ENCODE measurements around the gene HBZ.
"Not testable (repeated sequence)": the region's sequence is repeated elsewhere in the genome, so short reads cannot be mapped to it uniquely, and the experiment has no call there.

Gene HBZ

DNA sequence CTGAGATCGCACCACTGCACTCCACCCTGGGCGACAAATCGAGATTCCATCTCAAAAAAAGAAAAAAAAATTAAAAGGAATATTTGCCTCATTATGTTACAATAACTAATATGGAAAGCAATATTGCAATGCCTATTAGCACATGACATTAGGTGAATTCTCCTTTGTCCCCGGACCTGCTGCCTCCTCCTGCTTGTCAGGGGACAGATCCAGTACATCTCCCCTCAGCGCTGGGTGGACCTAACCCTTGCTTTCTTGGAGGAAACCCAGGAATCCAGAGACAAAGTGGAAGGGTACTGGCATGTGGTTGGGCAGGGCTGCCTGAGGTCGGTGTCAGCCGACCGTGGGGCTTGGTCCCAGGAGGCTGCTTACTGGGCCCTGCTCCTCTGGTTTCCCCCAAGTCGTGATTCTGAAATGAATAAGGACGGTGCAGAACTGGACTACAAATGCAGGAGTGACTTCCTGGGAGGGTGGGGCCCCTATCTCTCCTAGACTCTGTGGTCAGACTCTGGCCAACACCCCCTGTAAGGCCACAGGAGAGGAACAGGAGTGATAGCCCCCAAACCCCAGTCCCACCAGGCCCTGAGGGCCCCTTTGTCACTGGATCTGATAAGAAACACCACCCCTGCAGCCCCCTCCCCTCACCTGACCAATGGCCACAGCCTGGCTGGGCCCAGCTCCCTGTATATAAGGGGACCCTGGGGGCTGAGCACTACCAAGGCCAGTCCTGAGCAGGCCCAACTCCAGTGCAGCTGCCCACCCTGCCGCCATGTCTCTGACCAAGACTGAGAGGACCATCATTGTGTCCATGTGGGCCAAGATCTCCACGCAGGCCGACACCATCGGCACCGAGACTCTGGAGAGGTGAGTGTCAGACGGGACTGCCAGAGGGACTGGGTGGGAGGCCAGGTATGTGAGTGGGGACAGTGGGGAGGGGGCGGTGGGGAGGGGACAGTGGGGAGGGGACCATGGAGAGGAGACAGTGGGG, at the start of gene HBZ:
Gene HBZ (plus strand): TSS at position 504 of the 988 bp plus-strand sequence. CDS start 266 bp downstream, at position 770.
- no peak for DNase-seq

DNA sequence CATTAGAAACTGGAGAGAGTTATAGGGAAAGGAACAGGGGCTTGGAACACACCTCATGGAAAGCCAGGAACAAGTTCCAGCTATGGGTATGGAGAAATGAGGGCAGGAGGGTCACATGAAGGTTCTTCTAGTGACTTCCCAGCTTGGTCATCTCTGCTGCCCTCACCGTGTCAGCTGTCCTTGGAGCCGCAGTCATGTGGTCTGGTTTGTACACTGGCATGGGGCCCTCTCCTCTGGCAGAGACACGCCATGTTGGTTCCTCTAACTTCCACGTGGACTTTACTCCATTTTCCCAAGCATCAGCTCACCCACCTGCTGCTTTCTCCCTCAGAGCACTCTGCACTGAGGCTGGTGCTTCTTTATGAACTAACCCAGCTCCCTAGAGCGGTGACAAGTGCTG, 48.1 kb upstream of the HBZ start:
- no peak for DNase-seq

DNA sequence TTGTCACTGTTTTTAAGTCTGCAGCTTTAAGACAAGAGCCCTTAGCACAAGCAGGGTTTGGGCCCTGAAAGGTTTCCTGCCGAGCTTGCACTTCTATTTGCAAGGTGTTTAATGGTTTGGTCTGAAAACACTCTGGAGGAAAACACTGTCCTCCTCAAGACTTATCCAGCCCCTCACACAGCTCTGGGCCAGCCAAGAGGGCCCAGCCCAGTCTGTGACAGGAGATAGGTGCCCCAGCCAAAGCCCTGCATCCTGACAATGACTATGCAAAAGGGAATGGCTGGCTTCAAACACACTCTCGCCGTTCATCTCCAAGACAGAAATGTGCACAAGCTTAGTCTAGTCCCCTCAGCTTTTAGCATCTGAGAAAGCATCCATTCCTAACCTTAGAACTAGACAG, 47.5 kb upstream of the HBZ start:
- DNase-seq, result no peak

DNA sequence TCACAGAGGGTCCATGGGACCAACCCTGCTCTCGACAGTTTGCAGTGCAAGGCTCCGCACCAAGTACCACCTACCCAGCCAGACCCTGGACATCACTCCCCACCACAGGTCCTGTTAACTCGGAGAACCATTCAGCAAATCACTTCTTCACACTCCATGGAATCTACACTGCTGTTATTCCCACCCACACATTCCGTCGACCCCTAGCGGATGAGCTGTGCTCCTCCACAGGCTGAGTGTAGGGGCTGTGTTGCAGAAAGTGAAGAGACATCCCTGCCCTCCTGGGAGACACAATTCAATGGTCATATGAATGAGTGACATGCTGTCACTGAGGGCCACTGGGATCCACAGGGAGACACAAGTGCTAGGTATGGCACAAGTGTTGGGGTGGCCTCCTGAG, 46.9 kb upstream of the HBZ start:
- no peak for DNase-seq

DNA sequence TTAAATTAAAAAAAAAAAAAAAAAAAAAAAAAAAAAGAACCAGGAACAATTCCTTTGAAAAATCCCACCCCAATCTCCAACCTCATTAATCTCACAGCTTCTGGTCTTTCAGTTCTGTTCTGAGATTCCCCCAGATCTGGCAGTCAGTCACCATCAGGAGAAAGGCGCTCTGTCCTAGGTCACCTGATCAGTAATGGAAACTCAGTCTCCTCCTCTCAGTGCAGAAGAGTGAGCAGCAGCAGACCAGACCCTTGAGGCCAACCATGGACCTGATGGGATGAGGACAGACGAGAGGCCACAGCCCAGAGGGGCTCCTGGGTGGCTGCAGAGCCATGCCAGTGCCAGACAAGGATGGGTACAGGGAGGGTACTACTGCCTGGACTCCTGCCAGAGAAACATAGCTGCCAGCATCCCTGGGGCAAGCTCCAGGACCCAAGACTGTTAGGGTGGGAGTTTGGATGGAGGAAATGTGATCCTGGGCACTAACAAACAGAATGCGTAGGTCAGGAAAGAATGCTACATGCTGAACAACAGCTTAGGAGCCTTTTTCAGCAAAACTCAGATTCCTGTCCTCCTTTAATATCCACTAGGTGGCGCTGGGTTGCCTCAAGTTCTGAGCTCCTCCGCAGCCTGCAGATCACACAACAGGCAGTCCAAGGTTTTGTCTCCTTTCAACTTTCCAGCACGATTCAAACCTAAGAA, 45.7 kb upstream of the HBZ start:
- DNase-seq, result no peak

DNA sequence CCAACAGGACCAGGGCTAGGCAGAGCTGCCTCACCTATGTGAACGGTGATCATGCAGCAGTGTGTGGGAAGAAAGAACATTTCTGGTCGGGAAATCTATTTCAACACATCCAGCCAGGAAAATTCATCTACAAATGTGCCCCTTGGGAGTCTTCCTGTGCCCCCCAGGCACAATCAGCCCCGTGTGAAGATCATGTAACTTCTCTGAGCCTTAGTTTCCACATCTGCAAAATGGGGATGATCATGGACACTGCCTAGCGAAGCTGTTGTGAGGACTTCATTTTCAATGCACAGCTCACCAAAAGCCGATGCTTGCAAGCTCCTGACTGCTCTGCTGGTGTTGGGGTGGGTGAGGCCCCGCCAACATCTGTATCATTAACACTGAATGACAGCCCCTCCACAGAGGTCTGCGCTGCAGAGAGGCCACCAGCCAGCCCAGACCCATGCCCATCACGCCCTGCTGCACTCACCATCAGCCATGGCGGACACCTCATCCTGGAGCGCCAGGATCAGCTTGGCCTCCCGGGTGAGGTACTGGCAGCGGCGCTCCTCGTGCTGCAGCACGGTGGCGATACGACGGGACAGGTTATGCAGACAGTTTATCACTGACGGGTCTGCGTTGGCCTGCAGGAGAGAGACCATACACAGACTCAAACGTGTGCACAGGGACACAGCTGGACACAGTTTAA, 40.1 kb upstream of the HBZ start:
- DNase-seq, result no peak

DNA sequence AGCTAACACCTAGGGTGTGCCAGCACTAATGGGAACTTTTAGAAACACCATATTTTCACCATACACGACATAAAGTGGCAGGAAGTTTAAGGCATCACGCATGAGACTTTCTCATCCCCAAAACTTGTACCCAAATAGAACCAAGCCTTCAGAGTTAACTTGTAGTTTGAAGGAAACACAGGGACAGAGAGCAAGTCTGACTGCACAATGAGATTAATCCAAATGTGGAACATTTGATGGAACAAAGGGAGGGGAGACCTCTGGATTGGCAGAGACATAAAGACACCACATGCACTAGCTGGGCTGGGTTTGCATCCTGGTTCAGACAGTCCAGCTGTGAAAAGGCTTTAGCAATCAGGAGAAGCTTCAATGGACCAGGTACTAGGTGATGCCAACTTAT, 38.1 kb upstream of the HBZ start:
- DNase-seq, result no peak

DNA sequence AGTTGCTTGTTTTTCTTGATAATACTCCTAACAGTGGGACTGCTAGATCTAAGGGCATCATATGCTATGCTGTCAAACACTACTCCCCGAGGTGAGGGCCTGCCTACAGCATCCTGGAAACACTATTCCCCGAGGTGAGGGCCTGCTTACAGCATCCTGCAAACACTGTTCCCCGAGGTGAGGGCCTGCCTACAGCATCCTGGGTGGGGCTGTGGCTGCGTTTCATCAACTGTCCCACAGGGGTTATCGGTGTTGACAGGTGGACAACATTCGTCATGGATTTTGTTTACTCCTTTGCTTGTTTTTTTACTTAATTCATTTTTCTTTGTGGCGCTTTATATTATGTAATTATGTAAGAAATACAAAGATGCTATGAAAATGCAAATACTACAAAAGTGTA, 36.4 kb upstream of the HBZ start:
- no peak for DNase-seq

DNA sequence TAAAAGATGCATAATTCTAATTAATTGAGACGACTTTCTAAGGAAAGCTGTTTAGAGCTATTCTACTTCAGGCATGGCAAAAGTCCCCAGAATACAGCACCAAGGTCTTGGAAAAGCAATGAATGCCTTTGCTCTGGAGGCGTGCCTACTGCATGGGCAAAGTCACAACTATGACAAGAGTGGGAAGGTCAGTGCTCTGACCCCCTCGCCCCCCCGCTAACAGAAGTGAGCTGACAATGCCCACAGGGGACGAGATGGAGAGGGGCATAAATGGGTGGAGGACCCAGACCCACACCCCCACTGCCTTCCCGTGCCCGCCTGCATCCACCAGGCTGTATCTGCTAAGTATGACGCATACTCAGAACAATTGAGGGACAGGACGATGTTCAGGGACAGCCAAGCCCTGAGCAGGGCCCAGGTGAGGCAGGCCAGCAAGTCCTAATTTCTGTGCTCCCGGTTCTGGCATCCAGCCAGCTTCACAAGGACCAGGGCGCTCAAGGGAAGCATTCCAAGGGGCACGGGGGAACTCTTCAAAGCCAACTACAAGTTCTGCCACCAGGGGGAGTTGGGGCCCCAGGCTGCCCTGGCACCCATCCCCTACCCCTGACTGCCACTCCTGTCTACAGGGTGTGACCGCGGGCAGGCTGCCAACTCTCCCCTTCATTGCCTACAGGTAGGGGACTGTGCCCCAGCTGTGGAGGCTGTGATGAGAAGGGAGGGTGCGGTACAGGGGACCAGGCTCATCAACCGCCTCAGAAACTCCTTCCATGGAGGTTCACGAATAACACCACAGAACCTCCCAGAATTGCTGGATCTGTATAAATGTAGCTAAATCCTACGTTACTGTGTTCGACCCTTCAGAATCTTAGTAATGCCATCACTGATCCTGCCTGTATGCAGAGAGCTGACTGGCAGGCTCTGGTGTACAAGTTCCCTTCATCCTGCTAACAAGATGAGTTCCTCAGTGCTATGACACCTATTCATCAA, 34.8 kb upstream of the HBZ start:
- peak; percentile 51 for DNase-seq

DNA sequence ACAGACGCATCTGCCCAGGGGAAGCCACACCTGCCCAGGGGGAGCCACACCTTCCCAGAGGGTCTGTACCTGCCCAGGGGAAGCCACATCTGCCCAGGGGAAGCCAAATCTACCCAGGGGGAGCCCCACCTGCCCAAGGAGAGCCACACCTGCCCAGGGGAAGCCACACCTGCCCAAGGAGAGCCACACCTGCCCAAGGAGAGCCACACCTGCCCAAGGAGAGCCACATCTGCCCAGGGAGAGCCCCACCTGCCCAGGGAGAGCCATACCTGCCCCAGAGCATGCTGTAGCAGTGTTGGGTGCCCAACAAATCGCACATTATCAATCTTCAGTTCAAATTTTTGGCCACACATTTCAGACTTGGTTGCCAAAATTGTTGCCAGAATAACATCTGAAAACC, 33.6 kb upstream of the HBZ start:
- no peak for DNase-seq

DNA sequence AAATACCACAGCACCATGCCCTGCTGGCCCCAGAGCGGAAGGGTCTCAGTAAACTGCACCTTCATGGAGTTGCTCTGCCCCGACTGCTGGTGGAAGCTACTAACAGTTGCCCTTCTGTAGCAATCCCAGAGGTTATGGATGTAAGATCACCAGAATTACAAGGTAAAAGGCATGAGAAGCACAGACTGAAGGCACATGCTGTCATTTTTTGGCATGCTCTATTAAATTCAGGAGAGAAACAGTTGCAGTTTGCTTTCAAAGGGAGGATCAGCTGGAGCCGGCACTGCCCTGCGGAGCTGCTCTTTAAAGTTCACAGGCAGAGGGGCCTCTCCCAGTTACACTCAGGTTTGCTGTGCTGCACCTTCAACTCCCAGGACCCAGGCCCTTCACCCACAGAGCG, 33.1 kb upstream of the HBZ start:
- no peak for DNase-seq

DNA sequence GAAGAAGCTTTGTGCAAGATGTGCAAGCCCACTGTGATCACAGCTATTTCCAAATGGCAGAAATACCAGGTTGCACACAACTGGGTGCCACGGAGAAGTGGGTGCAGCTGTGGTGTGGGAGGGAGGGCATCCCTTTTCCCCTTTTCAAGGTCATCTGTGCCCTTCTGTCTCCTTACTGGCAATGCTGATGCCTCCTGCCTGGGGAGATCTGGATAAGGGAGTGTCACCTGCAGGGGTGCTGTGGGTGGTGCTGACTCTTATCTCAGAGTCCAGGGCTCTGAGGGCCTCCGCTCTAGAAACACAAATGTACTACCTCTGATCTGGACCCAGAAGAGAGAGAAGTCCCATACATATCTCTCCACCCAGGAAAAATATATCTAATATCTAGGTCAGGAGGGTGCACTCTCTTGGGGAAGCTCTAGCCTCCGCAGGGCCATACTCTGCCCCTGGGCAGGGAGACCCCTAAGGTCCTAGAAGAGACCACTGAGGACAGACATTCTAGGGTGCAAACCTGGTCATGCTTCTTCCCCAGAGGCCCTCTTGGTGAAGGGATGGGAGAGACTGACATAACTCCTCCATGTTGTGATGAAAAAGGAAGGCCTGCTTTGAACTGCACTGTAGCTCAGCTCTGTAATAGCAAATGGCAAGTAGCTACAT, 32.5 kb upstream of the HBZ start:
- DNase-seq, result no peak

DNA sequence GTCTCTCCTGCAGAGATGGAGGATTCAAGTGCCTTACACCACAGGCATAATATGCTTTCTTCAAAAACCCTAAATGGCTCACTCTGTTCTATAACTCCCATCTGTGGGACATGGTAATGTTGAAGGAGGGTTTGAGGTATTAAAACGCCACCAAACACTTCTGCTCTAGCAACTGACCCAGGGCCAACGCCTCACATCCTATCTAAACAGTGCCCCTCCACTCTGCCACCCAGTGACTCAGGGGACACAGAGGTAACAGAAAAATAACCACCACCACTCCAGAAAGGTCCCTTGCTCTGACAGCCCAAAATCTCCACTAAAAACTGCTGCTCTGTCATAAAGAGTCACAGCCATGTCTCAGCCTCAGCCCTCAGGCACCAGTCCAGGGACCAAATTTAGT, 31.7 kb upstream of the HBZ start:
- DNase-seq, result no peak

DNA sequence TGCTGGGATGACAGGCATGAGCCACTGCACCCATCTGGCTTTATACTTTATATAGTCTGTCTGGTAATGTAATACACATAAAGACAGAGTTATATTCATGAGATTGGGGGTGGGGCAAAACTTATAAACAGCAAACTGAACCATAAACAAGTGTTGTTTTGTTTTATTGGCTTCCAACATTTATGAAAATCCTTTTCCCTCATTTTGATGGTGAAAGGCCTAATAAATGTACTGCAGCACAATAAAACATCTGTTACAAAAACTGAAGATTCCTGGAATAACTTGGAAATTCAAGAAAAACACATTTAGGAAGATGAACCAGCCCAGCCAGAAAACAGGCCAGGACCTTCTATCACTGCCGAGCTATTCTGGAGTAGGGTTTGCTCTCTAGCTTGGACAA, 30.1 kb upstream of the HBZ start:
- no peak for DNase-seq

DNA sequence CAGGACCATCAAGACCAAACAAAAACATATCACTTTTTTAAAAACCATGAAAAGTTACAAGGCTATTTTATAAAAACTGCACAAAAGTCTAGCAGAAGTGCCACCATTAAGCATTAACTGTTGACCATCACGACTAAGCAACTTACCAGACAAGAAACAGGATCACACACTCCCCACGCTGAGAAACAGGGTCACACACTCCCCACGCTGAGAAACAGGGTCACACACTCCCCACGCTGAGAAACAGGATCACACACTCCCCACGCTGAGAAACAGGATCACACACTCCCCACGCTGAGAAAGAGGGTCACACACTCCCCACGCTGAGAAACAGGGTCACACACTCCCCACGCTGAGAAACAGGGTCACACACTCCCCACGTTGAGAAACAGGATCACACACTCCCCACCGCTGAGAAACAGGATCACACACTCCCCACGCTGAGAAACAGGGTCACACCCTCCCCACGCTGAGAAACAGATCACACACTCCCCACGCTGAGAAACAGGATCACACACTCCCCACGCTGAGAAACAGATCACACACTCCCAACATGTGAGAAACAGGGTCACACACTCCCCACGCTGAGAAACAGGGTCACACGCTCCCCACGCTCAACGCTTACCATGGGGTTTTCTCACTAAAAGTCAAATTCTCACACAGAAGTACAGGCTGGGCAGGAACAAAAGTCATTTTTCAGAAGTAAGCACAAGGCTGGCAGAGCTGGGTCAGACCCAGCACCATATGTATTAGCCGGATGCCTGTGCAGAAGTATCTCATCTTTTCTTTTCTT, 28.7 kb upstream of the HBZ start:
- DNase-seq, result not testable (repeated sequence)

DNA sequence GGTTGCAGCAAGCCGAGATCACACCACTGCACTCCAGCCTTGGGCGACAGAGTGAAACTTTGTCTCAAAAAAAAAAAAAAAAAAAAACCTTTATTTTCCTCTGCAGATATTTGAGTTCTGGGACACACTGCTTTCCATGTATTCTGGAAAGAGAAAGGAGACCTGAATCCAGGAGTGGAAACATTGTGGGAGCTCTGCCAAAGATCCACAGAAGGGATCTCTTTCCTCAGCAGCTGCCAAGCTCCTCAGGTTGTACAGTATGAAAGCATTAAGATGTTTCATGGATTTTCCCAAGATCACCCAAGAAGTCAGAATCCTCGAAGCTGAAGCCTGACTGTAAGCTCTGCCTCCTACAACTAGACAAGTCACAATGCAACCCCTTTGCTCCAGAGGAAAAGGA, 27.4 kb upstream of the HBZ start:
- DNase-seq, result no peak

DNA sequence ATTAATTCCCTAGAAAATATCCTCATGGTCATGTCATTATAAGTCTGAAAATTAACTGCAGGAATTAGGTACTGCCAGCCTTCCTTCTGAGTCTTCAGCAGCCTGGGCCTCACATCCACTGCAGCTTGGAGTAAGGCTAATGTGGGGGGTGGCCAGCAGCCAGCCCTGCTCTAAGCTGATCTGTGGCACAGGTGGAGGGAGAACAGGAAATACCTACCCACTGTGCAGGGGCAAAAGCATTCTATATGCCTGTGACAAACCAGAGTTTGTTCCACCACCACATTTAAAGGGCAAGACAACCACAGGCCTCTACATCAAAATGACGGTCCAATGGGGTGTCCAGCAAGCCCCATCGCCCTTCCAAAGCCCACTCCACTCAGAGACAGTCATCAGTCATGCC, 23.4 kb upstream of the HBZ start:
- DNase-seq, result no peak

DNA sequence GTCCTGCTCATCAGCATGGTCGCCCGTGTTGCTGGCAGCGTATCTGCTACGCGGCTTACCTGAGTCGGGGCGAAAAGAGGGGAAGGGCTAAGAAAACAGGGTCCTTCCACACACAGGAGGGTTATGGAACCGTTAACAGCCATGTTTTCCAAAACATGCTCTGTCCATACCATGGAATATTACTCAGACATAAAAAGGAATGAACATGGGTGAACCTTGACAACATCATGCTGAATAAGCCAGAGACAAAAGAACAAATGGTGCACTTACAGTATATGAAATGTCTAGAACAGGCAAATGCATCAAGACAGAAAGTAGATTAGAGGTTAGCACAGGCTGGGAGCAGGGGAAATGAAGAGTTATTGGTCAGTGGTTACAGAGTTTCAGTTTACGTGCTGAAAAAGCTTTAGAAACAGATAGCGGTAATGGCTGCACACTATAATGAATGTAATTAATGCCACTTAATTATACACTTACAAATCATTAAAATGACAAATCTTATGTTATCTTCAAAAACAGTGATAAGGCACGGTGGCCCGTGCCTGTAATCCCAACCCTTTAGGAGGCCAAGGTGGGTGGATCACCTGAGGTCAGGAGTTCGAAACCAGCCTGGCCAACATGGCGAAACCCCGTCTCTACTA, 21.8 kb upstream of the HBZ start:
- no peak for DNase-seq

DNA sequence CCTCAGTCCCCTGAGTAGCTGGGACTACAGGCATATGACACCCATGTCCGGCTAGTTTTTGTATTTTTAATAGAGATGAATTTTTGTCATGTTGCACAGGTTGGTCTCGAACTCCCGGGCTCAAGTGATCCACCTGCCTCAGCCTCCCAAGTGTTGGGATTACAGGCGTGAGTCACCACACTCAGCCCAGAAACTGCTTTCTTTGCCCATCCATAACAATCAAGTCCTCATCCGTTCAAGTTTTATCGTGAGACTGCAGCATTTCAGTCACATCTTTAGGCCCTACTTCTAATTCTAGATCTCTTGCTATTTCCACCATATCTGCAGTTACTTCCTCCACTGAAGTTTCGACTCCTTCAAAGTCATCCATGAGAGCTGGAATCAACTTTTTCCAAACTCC, 20.3 kb upstream of the HBZ start:
- no peak for DNase-seq

DNA sequence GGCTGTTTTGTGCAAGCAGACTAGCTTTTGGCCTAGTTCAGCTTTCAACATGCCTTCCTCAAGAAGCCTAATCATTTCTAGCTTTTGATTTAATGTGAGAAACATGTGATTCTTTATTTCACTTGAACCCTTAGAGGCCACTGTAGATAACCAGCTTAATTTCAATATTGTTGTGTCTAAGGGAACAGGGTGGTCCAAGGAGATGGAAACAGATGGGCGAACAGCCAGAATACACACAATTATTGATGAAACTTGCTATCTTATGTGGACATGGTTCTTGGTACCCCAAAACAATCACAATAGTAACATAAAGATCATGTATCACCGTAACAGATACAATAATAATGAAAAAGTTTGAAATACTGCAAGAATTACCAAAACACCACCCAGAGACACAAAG, 18.7 kb upstream of the HBZ start:
- no peak for DNase-seq

DNA sequence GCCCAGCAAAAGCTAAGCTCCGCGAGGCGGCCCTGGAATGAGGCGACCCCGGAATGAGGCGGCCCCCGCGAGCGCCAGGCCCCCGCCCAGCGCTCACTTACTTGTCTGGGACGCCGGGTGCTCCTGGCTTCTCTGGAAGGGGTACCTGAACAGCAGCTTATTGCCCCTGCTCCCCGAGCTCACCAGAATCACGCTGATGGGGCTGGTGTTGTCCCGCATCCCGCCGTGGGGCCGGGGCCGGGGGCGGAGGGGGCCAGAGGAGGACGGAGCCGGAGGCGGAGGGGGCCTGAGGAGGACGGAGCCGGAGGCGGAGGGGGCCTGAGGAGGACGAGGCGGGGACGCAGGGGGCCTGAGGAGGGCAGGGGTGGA, 14.4 kb upstream of the HBZ start:
- DNase-seq, result peak; percentile 49
